Measurements from ENCODE around the gene C1QTNF2.

C1QTNF2 gene

DNA sequence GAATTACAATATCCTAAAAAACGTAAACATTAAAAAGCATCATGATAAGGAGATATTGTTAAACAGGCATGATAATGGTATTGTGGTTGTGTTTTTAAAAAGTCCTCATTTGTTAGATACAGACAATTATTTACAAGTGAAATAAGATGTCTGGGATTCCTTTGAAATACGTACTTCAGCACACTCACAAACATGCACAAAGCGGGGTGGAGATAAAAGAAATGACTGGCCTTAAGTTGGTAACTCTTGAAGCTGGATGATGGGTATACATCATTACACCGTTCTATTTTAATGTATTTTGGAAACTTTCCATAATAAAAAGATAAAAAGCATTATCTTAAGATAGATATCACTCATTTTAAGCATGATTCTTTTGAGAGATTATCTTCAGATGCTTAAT is 28.4 kb upstream of the C1QTNF2 start:
- DNase-seq (ENCODE audit: low read depth in 2 of 2): peak; percentile 32 to 54
- H3K4me3 ChIP-seq (replicated peaks in 1 of 2; ENCODE audit: low read depth in 2 of 2, low read length in 2 of 2): peak overlapping the region; percentile 70 to 72
- TF ChIP-seq, protein P1, sequence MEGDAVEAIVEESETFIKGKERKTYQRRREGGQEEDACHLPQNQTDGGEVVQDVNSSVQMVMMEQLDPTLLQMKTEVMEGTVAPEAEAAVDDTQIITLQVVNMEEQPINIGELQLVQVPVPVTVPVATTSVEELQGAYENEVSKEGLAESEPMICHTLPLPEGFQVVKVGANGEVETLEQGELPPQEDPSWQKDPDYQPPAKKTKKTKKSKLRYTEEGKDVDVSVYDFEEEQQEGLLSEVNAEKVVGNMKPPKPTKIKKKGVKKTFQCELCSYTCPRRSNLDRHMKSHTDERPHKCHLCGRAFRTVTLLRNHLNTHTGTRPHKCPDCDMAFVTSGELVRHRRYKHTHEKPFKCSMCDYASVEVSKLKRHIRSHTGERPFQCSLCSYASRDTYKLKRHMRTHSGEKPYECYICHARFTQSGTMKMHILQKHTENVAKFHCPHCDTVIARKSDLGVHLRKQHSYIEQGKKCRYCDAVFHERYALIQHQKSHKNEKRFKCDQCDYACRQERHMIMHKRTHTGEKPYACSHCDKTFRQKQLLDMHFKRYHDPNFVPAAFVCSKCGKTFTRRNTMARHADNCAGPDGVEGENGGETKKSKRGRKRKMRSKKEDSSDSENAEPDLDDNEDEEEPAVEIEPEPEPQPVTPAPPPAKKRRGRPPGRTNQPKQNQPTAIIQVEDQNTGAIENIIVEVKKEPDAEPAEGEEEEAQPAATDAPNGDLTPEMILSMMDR (IDR thresholded peaks at IDR 0.05; ENCODE audit: low read depth, low read length): no peak

DNA sequence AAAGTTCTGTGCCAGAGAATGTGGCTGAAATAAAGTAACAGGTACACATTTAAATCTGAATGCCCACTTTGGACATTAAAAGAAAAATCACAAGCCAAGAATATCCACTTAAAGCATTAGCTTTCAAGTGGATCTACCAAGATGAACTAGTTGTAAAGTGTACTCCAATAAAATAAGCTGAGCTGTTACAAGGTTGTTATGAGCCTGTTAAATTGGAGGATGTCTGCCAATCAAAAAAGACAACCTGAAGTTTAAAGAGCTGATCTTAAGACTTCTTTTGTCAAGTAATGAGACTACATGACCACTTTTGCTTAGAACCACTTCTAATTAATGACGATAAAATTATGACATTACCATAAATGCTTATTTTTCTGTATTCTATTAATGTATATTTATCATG is 27.1 kb upstream of the C1QTNF2 start:
- no peak overlapping the region for H3K4me3 ChIP-seq (replicated peaks in 1 of 2; ENCODE audit: low read depth in 2 of 2, low read length in 2 of 2)
- TF ChIP-seq, protein P1 (IDR thresholded peaks at IDR 0.05; ENCODE audit: low read depth, low read length): no peak
- no peak for DNase-seq (ENCODE audit: low read depth in 2 of 2)

DNA sequence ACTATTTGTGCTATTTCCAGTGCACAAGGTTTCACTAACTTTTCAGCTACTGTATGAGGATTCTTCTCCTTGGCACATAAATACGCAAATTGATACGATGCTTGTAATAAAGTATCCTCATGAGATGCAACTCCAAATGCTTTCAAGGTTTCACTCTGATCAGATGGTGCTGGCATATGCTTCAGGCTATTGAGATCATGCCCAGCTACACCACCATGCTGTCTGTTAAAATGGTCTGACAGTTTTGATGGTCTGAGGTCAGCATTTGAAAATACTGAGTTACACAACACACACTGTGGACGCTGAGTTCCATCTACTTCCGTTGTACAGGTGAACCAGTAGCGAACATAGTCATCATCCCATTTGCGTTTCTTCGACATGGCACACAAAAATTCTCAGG is 24.7 kb upstream of the C1QTNF2 start:
- TF ChIP-seq, protein P1 (IDR thresholded peaks at IDR 0.05; ENCODE audit: low read depth, low read length): no peak
- no peak for DNase-seq (ENCODE audit: low read depth in 2 of 2)
- H3K4me3 ChIP-seq (replicated peaks in 1 of 2; ENCODE audit: low read depth in 2 of 2, low read length in 2 of 2): no peak overlapping the region

DNA sequence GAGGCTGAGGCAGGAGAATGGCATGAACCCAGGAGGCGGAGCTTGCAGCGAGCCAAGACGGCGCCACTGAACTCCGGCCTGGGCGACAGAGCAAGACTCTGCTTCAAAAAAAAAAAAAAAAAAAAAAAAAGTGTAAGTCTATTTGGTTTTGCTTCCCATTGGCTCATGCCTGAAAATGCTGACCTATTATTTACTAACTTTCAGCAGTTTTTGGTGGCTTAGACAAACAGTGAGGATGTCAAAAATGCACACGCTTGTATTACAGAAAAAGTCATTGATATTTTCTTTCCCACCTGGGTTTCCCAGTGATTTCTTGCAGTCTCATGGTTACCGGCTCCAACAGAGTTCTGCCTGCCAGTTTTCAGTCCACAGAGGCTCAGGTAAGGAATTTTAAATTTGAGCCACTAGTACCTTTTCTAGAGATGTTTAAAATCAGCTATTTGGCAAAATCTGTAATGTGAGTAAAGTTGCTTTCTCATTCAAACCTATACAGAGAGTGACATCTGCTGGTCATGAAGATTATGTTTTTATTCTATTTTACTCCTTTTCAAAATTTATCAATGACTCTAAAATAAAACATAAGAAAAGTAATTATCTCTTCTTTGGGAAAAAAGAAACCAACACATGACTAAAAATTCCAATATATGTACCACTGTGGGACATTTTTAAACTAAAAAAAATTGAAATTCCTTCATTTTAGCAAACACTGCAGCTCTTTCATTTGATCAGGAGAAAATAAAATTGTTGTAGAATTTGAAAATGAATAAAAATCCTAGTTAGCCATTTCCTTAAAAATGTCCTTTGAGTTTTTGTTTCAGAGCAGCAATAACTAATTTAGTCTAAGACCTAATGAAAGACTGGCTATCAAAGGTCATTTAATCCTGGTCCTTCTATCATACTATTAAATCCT is 20.6 kb upstream of the C1QTNF2 start:
- DNase-seq (ENCODE audit: low read depth in 2 of 2): peak; percentile 46 to 50
- H3K4me3 ChIP-seq (replicated peaks in 1 of 2; ENCODE audit: low read depth in 2 of 2, low read length in 2 of 2): no peak overlapping the region
- TF ChIP-seq, protein P1 (IDR thresholded peaks at IDR 0.05; ENCODE audit: low read depth, low read length): peak; percentile 39

DNA sequence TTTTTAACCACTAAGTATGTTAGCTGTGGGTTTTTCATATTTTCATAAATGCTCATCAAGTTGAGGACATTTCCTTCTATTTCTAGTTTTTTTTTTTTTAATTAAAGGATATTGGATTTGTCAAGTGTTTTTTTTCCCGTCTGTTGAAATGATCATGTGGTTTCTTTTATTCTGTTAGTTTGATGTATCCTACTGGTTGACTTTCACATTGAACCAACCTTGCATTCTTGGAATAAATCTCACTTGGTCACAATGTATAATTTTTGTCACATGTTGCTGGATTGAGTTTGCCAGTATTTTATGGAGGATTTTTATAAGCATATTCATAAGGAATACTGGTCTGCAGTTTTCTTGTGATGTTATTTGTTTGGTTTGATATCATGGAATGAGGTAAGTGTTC is 17.0 kb upstream of the C1QTNF2 start:
- TF ChIP-seq, protein P1 (IDR thresholded peaks at IDR 0.05; ENCODE audit: low read depth, low read length): no peak
- DNase-seq (ENCODE audit: low read depth in 2 of 2): no peak
- no peak overlapping the region for H3K4me3 ChIP-seq (replicated peaks in 1 of 2; ENCODE audit: low read depth in 2 of 2, low read length in 2 of 2)

DNA sequence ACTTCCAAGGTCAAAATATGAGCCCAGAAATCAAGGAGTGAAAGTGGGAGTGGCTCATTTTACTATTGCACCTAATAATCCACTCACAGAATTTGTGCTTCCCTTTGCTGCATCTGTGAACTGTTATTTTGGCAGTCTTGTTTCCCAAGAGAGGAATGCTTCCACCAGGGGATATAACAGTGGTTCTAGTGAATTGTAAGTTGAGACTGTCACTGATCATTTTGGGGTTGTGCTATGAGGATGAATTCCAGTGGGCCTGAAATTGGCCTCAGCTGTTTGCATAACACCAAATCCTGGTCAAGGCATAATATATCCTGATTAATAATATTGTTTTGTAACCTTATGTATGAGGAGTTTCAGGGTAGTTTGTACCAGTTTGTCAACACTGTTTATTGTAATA is 15.1 kb upstream of the C1QTNF2 start:
- DNase-seq (ENCODE audit: low read depth in 2 of 2): no peak
- no peak overlapping the region for H3K4me3 ChIP-seq (replicated peaks in 1 of 2; ENCODE audit: low read depth in 2 of 2, low read length in 2 of 2)
- TF ChIP-seq, protein P1 (IDR thresholded peaks at IDR 0.05; ENCODE audit: low read depth, low read length): no peak

Data from cardiac fibroblast (primary cell).